Type B pancreatic cell (in vitro differentiated cells): Measurements from ENCODE around the gene C2orf49. TPM values are rescaled to one million over a fixed set of nuclear protein-coding genes. Genes with fewer than 3 reads are reported as not detected.

Experiments
- DNase-seq: peaks from one replicate; pipeline ENCODE4 v3.0.0; 2021; ENCODE audit warnings: mixed read lengths; ENCODE audit not compliant: unreplicated experiment; ENCODE audit errors: extremely low spot score
- H3K27ac Mint-ChIP-seq: 2 replicates; pipeline ENCODE4 v1.8.0; 2021; ENCODE audit warnings: mild to moderate bottlenecking, mixed read lengths
- H3K27me3 Mint-ChIP-seq: 2 replicates; pipeline ENCODE4 v1.8.0; 2021; ENCODE audit warnings: mixed read lengths
- H3K36me3 Mint-ChIP-seq: 2 replicates; pipeline ENCODE4 v1.8.0; 2021; ENCODE audit warnings: mixed read lengths
- H3K4me1 Mint-ChIP-seq: one replicate; pipeline ENCODE4 v1.8.0; 2021; ENCODE audit warnings: mixed read lengths; ENCODE audit not compliant: unreplicated experiment
- H3K4me3 Mint-ChIP-seq: 2 replicates; pipeline ENCODE4 v1.8.0; 2021; ENCODE audit warnings: mild to moderate bottlenecking, mixed read lengths
- H3K9me3 Mint-ChIP-seq: 2 replicates; pipeline ENCODE4 v1.8.0; 2021; ENCODE audit warnings: mixed read lengths
- total RNA-seq: library from RNA; stranded (reverse); gene quantifications from 2 replicates; pipeline ENCODE4 v1.2.1, GENCODE V29; 2021; ENCODE audit warnings: low replicate concordance
- TF ChIP-seq, protein P1 (sequence below): fragments of 200-600 bp; sonication (generic); conservative IDR thresholded peaks from 2 replicates; pipeline ENCODE4 v1.5.0; 2021; ENCODE audit warnings: antibody characterized with exemption, mild to moderate bottlenecking

The C2orf49 gene
- total RNA-seq, 1 donor from 2014 or later, result 25.8 TPM

DNA sequence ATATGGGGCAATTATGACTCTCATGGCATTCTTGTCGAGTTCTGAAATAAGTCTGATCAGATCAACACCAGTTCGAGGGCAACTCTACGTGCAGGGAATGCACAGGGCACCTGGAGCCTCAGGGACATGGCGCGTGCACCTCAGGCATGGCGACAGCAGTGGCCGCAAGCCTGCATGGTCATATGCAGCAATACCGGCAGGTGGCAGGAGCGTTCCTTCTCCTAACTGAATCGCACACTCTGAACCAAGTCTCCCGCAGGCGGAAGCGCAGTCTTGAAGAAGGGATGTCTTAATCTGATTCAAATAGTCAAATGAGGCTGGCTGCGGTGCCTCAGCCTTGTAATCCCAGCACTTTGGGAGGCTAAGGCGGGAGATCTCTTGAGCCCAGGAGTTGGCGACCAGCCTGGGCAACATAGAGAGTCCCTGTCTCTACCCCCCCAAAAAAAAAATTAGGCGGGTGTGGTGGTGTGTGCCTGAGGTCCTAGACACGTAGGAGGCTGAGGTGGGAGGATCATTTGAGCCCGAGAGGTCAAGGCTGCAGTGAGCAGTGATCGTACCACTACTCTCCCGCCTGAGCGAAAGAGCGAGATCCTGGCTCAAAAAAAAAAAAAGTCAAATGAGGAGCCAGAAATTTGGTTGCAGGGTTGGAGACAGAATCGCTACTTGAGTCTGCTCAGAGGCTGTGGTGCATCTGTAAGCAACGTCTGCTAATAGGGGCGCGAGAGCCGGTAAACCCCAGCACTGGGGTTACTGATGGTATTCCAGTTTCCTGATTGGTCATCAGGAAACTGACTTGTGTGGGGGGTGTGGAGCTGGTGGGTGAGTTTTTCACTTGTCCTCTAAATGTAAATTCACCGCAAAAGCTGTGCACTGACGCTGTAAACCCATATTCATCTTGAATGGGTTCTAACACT lies 32.7 kb downstream of the C2orf49 start:
- Mint-ChIP-seq H3K36me3 (peaks cover 38% of the 10 kb centered on the region), H3K27me3 (no peaks in the 10 kb centered on the region), H3K27ac (no peak overlapping the region), H3K4me1 (peaks cover 31% of the 10 kb centered on the region), H3K4me3 (peak overlapping the region; percentile 2), H3K9me3 (no peaks in the 10 kb centered on the region)
- TF ChIP-seq, protein P1, sequence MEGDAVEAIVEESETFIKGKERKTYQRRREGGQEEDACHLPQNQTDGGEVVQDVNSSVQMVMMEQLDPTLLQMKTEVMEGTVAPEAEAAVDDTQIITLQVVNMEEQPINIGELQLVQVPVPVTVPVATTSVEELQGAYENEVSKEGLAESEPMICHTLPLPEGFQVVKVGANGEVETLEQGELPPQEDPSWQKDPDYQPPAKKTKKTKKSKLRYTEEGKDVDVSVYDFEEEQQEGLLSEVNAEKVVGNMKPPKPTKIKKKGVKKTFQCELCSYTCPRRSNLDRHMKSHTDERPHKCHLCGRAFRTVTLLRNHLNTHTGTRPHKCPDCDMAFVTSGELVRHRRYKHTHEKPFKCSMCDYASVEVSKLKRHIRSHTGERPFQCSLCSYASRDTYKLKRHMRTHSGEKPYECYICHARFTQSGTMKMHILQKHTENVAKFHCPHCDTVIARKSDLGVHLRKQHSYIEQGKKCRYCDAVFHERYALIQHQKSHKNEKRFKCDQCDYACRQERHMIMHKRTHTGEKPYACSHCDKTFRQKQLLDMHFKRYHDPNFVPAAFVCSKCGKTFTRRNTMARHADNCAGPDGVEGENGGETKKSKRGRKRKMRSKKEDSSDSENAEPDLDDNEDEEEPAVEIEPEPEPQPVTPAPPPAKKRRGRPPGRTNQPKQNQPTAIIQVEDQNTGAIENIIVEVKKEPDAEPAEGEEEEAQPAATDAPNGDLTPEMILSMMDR, result peak; percentile 95
- DNase-seq, result peak; percentile 87

DNA sequence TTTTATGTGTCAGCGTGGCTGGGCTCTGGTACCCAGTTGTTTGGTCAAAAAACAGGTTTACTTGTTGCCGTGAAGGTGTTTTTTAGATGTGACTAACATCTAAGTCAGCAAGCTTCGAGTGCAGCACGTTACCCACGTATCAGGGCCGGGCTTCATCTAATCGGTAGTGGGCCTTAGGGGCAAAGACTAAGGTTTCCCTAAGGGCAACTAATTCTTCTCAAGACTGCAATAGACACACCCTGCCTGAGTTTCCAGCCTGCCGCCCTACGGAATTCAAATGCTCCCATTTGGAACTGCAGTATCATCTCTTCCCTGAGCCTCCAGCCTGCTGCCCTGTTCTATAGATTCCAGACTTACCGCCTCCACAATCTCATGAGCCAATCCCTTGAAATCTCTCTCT lies 33.8 kb downstream of the C2orf49 start:
- no peak overlapping the region for H3K4me3 Mint-ChIP-seq
- no peak overlapping the region for H3K27ac Mint-ChIP-seq
- H3K27me3 Mint-ChIP-seq, result no peaks in the 10 kb centered on the region
- H3K4me1 Mint-ChIP-seq, result peaks cover 38% of the 10 kb centered on the region
- DNase-seq, result no peak
- H3K9me3 Mint-ChIP-seq, result no peaks in the 10 kb centered on the region
- TF ChIP-seq, protein P1, result no peak
- peaks cover 37% of the 10 kb centered on the region for H3K36me3 Mint-ChIP-seq

DNA sequence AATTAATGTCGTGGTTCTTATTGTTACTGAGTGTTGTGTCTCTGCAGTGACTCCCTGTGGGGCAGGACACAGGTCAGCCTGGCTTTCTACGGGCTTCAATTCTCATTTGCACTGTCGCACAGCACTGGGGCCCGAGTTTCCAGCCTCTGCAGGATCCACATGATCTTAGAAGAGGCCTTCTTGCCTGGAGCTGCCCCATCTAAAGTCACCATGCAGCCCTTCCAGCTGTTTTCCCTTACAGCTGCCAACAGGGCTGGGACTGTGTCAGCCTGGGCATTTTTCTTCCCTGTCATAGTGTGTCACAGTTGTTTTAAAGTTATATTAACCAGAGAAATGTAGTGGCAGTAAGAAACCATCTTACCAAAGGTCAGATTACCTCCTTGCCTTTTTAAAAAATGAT lies 34.5 kb downstream of the C2orf49 start:
- H3K4me3 Mint-ChIP-seq, result no peak overlapping the region

DNA sequence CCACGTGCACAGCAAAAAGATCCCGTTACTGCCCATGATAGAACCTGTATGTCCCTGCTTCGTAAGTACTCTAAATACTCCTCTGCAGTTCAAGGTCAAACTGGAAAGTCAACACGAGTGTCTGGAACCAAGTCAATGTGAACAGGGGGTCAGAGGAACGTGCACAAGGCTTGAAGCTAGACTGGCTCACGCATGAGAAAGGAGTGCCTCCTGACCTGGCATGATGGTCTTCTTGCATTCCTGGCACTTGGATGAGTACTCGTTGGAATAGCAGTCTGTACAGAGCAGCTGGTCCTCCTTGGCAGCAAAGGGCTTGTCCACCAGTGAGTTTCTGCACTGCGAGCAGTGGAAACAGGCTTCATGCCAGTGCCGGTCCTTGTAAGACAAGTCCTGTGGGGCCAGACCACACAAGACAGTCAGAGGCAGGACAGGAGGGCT lies 36.0 kb downstream of the C2orf49 start:
- Mint-ChIP-seq H3K36me3 (peaks cover 37% of the 10 kb centered on the region), H3K27ac (no peak overlapping the region), H3K27me3 (no peaks in the 10 kb centered on the region), H3K4me3 (no peak overlapping the region), H3K9me3 (no peaks in the 10 kb centered on the region), H3K4me1 (peaks cover 50% of the 10 kb centered on the region)
- TF ChIP-seq, protein P1, result no peak
- DNase-seq, result no peak

More for the DNA sequence above, 34.5 kb downstream of the C2orf49 start:
- Mint-ChIP-seq H3K36me3 (peaks cover 42% of the 10 kb centered on the region), H3K9me3 (no peaks in the 10 kb centered on the region), H3K27me3 (no peaks in the 10 kb centered on the region), H3K27ac (no peak overlapping the region), H3K4me1 (peaks cover 42% of the 10 kb centered on the region)
- TF ChIP-seq, protein P1, result no peak
- DNase-seq, result no peak

DNA sequence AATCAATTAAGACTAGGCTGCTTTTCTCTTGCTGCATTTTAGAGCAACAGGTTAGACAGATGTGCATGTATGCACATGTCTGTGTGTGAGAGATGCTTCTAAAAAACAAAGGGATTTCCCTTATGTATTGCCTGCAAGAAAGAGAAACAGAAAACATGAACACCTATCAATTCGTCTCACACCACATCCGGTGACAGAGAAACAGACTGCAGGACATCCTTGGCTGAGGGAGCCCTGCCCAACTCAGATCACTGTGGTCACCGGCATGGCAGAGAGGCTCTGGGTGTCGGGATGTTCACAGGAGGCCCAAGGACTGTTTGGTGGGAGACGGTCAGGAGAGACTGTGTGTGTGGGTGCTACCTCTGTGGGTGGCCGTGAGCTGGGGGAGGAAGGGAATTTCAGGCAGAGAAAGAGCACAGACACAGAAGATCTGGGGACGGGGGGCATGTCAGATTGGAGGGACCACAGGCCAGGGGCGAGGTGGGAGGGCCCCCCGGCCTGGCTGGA lies 36.6 kb downstream of the C2orf49 start:
- no peak for DNase-seq
- TF ChIP-seq, protein P1, result no peak
- Mint-ChIP-seq H3K4me3 (peak overlapping the region; percentile 41), H3K27ac (peak overlapping the region; percentile 81), H3K27me3 (no peaks in the 10 kb centered on the region), H3K4me1 (peaks cover 55% of the 10 kb centered on the region), H3K36me3 (peaks cover 37% of the 10 kb centered on the region), H3K9me3 (no peaks in the 10 kb centered on the region)
